GM12891 (cell line): ENCODE data around the gene GALNT9.

Experiments
- DNase-seq: peaks from one replicate; pipeline ENCODE4 v3.0.0; 2011; ENCODE audit warnings: low spot score; ENCODE audit not compliant: insufficient read length
- FAIRE-seq: peaks from 2 replicates; lab custom pipeline; 2011; peaks lifted over from hg19 to GRCh38; lab: Jason Lieb, UNC
- PAX5 ChIP-seq: IDR thresholded peaks from 2 replicates; pipeline ENCODE4 v1.6.1; 2011; ENCODE audit warnings: low read length, moderate library complexity, mild to moderate bottlenecking; ENCODE audit not compliant: insufficient read depth, severe bottlenecking
- POLR2A ChIP-seq: IDR thresholded peaks from 2 replicates; pipeline ENCODE4 v1.6.1; 2011; ENCODE audit warnings: low read depth, low read length, control low read depth
- POLR2AphosphoS5 ChIP-seq: IDR thresholded peaks from 2 replicates; pipeline ENCODE4 v1.6.1; 2011; ENCODE audit warnings: low read depth, low read length, control low read depth
- POU2F2 ChIP-seq: IDR thresholded peaks from 2 replicates; pipeline ENCODE4 v1.6.1; 2011; ENCODE audit warnings: low read depth, mild to moderate bottlenecking, control low read depth, low read length, moderate library complexity
- SPI1 ChIP-seq: IDR thresholded peaks from 2 replicates; pipeline ENCODE4 v1.6.1; 2011; ENCODE audit warnings: low read depth, low read length, control low read depth
- TAF1 ChIP-seq: IDR thresholded peaks from 2 replicates; pipeline ENCODE4 v1.6.1; 2011; ENCODE audit warnings: low read depth, low read length, control low read depth

The GALNT9 gene

DNA sequence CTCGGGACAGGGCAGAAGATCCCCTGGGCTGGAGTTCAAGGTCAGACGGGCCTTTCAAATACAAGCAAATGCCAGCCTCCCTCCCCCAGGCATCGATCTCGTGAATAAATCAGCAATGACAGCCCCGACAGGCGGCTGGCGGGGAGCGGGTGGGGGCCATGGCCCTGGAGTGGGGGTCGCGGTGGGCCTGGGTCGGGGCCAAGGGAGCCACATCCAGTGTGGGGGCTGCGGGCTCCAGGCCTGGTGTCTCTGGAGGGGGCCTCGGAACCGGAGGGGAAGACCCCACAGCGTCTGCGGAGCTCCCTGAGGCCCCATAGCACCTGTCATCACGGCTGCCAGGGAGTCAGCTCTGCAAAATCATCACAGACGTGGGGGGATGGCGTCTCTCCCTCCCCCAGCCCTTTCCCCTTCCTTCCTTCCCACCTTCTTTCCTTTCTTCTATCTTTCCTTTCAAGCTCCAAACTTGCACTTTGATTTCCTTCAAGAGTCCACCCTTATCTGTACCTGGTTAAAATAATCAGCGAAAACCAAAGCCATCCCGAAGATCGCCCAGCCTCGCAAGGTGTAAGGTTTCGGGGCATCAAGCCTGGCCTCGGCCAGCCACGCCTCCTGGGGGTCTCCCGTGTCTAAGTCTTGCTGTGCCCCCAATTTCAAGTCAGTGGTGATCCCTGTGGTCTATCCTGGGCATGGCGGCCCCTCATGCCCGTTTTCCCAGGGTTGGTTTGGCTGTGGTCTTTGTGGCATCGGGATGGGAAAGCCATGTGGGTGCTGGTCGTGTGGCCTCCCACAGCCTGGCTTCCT lies 93.1 kb downstream of the GALNT9 start:
- DNase-seq, result no peak
- no peak for TF ChIP-seq TAF1
- FAIRE-seq, result no peak

- DNase-seq, result no peak
- TF ChIP-seq SPI1 (no peak), TAF1 (no peak), POLR2A (no peak), PAX5 (no peak), POLR2AphosphoS5 (no peak), POU2F2 (no peak)
- no peak for FAIRE-seq
Measured at GRCh38 chr12:132235116-132235820, 94.1 kb downstream of the GALNT9 start.

- TF ChIP-seq SPI1 (no peak), PAX5 (no peak), POLR2AphosphoS5 (no peak), TAF1 (no peak), POU2F2 (no peak), POLR2A (no peak)
- DNase-seq (no peak), FAIRE-seq (no peak)
Measured at GRCh38 chr12:132230381-132230780, 99.0 kb downstream of the GALNT9 start.

DNA sequence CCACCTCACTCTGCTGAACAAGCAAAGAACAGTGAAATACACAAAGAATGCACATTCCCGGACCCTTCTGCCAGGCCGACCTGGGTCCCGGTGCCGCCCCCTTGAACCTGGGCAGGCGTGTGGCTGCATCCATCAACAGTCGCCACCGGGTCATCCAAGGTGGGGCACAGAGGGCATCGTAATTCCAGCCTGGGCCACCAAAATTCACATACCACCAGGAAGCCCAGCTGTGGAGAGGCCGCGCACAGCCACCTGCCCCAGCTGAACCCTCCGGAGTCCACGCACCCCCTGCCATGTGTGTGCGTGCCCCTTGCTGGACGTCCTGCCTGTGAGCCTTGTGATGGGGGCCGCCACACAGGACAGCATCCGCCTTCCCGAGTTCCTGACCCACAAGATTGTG lies 99.5 kb downstream of the GALNT9 start:
- DNase-seq (no peak), FAIRE-seq (no peak)
- TF ChIP-seq SPI1 (no peak), POLR2A (no peak), POU2F2 (no peak), PAX5 (no peak), POLR2AphosphoS5 (no peak), TAF1 (no peak)

DNA sequence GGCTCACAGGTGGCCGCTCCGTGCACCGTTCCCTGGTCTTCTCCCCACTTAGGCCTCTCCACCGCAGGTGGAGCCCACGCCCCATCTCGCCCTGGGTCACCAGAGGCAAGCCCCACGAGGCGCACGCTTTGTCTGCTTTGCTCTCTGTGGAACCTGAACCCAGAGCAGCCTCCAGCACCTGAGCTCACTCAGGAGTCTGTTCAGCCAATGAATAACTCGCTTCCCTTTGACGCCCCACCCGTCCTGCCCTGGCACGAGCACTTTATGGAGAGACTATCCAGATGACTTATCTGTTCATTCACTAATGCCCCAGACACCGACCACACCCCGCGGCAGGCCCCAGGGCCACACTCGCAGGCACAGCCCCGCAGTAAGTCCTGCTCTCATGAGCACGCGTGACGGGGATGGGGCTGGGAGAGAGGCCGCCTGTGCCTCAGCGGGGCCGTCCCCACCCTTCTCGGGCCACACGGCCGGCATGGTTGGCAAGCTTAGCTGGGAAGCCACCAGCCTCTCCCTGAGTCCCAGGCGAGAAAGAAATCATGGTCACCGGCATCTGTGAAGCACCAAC lies 100.1 kb downstream of the GALNT9 start:
- DNase-seq (no peak), FAIRE-seq (no peak)
- TF ChIP-seq SPI1 (no peak), POLR2A (no peak), POU2F2 (no peak), TAF1 (no peak), PAX5 (no peak), POLR2AphosphoS5 (no peak)

DNA sequence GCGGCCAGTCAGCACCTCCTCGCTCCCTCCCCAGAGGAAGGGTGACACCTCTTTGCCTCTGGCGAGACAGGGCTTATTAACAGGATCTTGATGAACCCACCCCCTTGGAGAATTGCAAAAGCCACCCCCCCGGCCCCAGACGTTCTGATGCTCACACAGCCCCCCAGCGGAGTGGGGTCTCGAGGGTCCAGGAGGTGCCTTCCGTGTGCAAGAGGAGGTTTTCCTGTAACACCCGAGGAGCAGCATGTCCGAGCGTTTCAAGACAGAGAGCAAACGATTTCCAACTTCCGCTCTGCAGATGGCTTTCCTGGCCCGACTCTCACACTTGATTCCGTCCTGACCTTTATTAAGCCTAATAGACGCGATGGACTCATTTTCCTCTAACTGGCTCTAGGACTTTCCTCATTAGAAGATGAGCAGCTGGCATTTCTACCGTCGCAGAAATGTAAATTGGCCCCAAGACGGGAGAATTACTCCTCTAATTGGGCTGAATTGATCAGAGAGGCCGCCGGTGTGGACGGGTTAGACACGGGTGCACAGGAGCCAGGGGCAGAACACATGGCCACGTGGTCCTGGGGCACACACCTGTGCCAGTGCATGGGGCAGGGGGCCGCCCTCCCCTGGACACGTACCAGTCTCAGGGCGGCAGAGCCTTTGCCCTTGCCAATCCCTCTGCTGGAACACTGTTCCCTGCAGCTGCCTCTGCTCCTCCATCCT lies 100.8 kb downstream of the GALNT9 start:
- FAIRE-seq (no peak), DNase-seq (no peak)
- TF ChIP-seq SPI1, result no peak
- TF ChIP-seq POLR2AphosphoS5, result no peak
- TF ChIP-seq POLR2A, result no peak
- TF ChIP-seq TAF1, result no peak
- TF ChIP-seq PAX5, result no peak
- no peak for TF ChIP-seq POU2F2

DNA sequence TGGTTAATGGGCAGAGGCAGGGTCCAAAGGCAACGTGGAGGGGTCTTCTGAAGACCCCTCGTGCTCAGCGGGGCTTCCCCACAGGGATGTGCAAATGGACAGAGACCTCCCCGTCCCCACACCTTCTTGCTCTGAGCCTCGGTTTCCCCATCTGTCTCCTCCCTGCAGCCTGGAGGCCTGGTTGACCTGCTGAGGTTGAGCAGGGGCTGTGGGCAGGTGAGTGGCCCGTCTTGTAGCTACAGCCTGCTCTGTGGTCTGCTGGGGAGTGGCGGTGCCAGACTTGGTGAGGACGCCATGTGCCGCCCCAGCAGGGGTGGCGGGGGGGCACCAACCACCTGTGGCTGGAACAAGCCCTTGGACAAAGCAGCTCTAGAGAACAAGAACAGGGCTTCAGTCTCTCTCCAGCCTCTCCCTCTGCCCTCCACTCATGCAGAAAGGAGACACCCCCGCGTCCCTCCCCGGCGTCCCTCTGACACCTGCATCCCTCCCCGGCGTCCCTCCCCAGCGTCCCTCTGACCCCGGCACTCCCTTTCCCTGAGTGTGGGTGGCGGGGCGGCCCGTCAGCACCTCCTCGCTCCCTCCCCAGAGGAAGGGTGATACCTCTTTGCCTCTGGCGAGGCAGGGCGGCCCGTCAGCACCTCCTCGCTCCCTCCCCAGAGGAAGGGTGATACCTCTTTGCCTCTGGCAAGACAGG lies 101.5 kb downstream of the GALNT9 start:
- FAIRE-seq (no peak), DNase-seq (no peak)
- TF ChIP-seq POLR2AphosphoS5 (no peak), SPI1 (no peak), PAX5 (no peak), POLR2A (no peak), POU2F2 (no peak), TAF1 (no peak)

GRCh38 chr12:132227118-132227517 lies 102.3 kb downstream of the GALNT9 start:
- DNase-seq, result no peak
- no peak for TF ChIP-seq PAX5
- FAIRE-seq, result no peak

GRCh38 chr12:132226604-132227003 lies 102.8 kb downstream of the GALNT9 start:
- DNase-seq (no peak), FAIRE-seq (no peak)

DNA sequence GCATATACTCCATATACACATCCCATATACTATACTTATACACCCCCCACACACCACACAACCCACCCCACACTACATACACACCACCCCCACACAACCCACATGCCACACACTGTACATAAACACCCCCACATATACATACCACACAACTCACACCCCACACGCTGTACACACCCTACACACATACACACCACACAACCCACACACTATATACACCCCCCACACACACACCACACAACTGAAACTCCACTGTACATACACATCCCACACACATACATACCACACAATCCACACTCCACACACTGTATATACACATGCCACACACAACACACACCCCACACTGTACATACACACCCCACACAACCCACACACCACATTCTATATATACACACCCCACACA lies 104.2 kb downstream of the GALNT9 start:
- TF ChIP-seq PAX5 (no peak), POLR2A (no peak)

More at GRCh38 chr12:132226604-132227003, 102.8 kb downstream of the GALNT9 start:
- TF ChIP-seq POLR2AphosphoS5 (no peak), PAX5 (no peak), SPI1 (no peak), POU2F2 (no peak), TAF1 (no peak), POLR2A (no peak)

More for the DNA sequence above, 104.2 kb downstream of the GALNT9 start:
- no peak for DNase-seq
- no peak for FAIRE-seq
